HEK293T (cell line): Measurements from ENCODE around the gene ERCC3.

ENCODE experiments used
- CTCF ChIA-PET: fragments of 350-600 bp; formaldehyde crosslinking; extraction: SDS; loops from one replicate; lab custom pipeline; 2021; ENCODE audit warnings: antibody characterized with exemption, inconsistent platforms; lab: Yijun Ruan, JAX
- POLR2A ChIA-PET: fragments of 350-600 bp; formaldehyde crosslinking; extraction: SDS; loops from one replicate; lab custom pipeline; 2020; ENCODE audit warnings: antibody characterized with exemption, inconsistent platforms; lab: Yijun Ruan, JAX
- DNase-seq: peaks from one replicate; pipeline ENCODE4 v3.0.0; 2012; ENCODE audit warnings: mixed read lengths; ENCODE audit errors: extremely low spot score
- ARNT ChIP-seq: fragments of 450-650 bp; IDR thresholded peaks from 2 replicates; pipeline ENCODE4 v1.6.1; 2017; ENCODE audit warnings: mild to moderate bottlenecking
- BHLHE40 ChIP-seq: fragments of 450-650 bp; IDR thresholded peaks from 2 replicates; pipeline ENCODE4 v1.6.1; 2016; ENCODE audit warnings: mild to moderate bottlenecking, moderate library complexity, borderline replicate concordance
- CTBP1 ChIP-seq: fragments of 450-650 bp; IDR thresholded peaks from 2 replicates; pipeline ENCODE4 v1.6.1; 2016; ENCODE audit warnings: borderline replicate concordance
- ELF4 ChIP-seq: fragments of 450-650 bp; IDR thresholded peaks from 2 replicates; pipeline ENCODE4 v1.6.1; 2017; ENCODE audit warnings: antibody characterized with exemption
- FOXA1 ChIP-seq: fragments of 450-650 bp; IDR thresholded peaks from 2 replicates; pipeline ENCODE4 v1.6.1; 2016; ENCODE audit warnings: mild to moderate bottlenecking
- FOXK2 ChIP-seq: fragments of 450-650 bp; IDR thresholded peaks from 2 replicates; pipeline ENCODE4 v1.6.1; 2016; ENCODE audit warnings: mild to moderate bottlenecking
- FOXM1 ChIP-seq: fragments of 450-650 bp; IDR thresholded peaks from 2 replicates; pipeline ENCODE4 v1.6.1; 2017; ENCODE audit warnings: mild to moderate bottlenecking, borderline replicate concordance
- HDGF ChIP-seq: fragments of 450-650 bp; IDR thresholded peaks from 2 replicates; pipeline ENCODE4 v1.6.1; 2017; ENCODE audit warnings: antibody characterized with exemption, borderline replicate concordance
- L3MBTL2 ChIP-seq: fragments of 450-650 bp; conservative IDR thresholded peaks from 2 replicates; pipeline ENCODE4 v1.6.1; 2016; ENCODE audit warnings: mild to moderate bottlenecking
- LEF1 ChIP-seq: fragments of 450-650 bp; IDR thresholded peaks from 2 replicates; pipeline ENCODE4 v1.6.1; 2017; ENCODE audit warnings: mild to moderate bottlenecking, borderline replicate concordance
- NFRKB ChIP-seq: fragments of 450-650 bp; IDR thresholded peaks from 2 replicates; pipeline ENCODE4 v1.6.1; 2016; ENCODE audit warnings: mild to moderate bottlenecking, moderate library complexity
- SP1 ChIP-seq: fragments of 450-650 bp; IDR thresholded peaks from 2 replicates; pipeline ENCODE4 v1.6.1; 2017
- SUZ12 ChIP-seq: fragments of 450-650 bp; IDR thresholded peaks from 2 replicates; pipeline ENCODE4 v1.6.1; 2016; ENCODE audit warnings: mild to moderate bottlenecking
- TARDBP ChIP-seq: fragments of 450-650 bp; IDR thresholded peaks from 2 replicates; pipeline ENCODE4 v1.6.1; 2016
- ZNF384 ChIP-seq: fragments of 450-650 bp; IDR thresholded peaks from 2 replicates; pipeline ENCODE4 v1.6.1; 2016
- TF ChIP-seq, protein P1 (sequence below): fragments of 450-650 bp; IDR thresholded peaks from 2 replicates; pipeline ENCODE4 v1.6.1; 2016

Gene ERCC3

DNA sequence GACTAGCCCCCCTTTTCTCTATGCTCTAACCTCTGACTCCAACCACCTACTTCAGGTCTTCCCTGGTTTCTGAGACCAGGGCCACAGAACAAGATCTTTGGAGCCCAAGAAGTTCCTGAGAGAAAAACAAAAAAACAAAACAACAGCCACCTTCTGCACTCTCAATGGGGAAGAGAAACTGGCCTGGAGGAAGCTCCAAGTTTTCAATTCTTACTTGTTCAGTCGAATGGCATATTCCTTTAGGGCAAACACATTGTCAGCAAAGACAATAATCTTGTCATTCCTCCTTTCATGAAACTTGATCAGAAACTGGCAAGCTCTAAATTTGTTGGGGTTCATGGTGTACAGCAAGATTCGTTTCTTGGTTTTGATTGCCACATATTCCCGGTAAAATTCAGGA is 15.0 kb downstream of the ERCC3 start:
- TF ChIP-seq TARDBP (no peak), FOXA1 (no peak), ARNT (no peak), CTBP1 (no peak), NFRKB (no peak), ZNF384 (no peak), HDGF (no peak), SUZ12 (no peak), SP1 (no peak), LEF1 (no peak), L3MBTL2 (no peak), ELF4 (no peak), BHLHE40 (no peak), FOXM1 (no peak), FOXK2 (no peak)
- DNase-seq: no peak
- ChIA-PET POLR2A (interaction anchor here (2.6 kb wide), 1 partner anchor 15 kb away, joined by 15 read pairs; the partner anchor contains the start of gene ERCC3), CTCF (no interaction called here)

DNA sequence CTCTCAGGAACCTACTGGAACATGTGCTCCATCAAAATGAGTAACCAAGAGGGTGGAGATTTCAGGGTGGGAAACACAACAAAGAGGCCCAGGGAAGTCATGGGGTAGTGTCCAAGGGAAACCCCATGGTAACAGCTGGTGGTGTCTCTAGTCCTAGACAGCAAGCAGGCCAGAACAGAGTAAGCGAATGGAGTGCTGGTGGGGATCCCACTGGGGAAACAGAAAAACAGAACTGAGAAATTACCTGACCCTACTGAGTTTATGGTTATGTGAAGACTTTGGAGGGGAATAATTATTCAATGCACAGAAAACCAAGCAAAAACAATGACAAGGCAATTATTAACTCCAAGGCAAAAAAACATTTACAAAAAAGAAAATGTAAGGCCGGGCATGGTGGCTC is 16.9 kb downstream of the ERCC3 start:
- TF ChIP-seq BHLHE40 (no peak), CTBP1 (no peak), SUZ12 (no peak), FOXK2 (no peak), FOXA1 (no peak), LEF1 (no peak), ARNT (no peak)
- TF ChIP-seq, protein P1, sequence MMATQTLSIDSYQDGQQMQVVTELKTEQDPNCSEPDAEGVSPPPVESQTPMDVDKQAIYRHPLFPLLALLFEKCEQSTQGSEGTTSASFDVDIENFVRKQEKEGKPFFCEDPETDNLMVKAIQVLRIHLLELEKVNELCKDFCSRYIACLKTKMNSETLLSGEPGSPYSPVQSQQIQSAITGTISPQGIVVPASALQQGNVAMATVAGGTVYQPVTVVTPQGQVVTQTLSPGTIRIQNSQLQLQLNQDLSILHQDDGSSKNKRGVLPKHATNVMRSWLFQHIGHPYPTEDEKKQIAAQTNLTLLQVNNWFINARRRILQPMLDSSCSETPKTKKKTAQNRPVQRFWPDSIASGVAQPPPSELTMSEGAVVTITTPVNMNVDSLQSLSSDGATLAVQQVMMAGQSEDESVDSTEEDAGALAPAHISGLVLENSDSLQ: no peak
- ChIA-PET CTCF (no interaction called here), POLR2A (interaction anchor here (2.6 kb wide), 1 partner anchor 17 kb away, joined by 15 read pairs; the partner anchor contains the start of gene ERCC3)
- DNase-seq: no peak

DNA sequence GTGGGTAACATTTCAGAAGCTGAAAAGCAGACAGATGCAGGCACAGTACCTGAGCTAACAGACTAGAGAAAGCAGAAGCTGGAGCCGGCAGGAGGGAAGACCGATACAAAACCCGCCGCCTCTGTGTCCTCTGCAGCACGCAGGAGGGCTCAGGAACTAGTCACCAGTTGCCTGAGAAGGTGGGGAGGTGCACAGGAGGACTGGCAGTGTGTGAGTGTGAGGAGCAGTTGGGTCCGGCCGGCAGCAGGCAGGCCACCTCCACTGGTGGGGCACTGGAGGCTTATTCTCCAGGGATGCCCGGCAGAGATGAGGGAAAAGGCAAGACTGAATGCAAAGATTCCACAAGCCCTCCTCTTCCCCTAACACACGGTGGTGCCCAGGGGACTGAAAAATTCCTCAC is 18.2 kb downstream of the ERCC3 start:
- TF ChIP-seq SUZ12: no peak
- no peak for TF ChIP-seq HDGF
- TF ChIP-seq FOXA1: no peak
- no peak for TF ChIP-seq ELF4
- no peak for TF ChIP-seq ZNF384
- TF ChIP-seq TARDBP: no peak
- TF ChIP-seq L3MBTL2: no peak
- no peak for TF ChIP-seq CTBP1
- TF ChIP-seq BHLHE40: no peak
- TF ChIP-seq SP1: no peak
- TF ChIP-seq, protein P1: no peak
- no peak for TF ChIP-seq LEF1
- no peak for TF ChIP-seq NFRKB
- no peak for TF ChIP-seq FOXM1
- TF ChIP-seq ARNT: no peak
- no peak for TF ChIP-seq FOXK2
- POLR2A ChIA-PET: no interaction called here
- DNase-seq: no peak
- CTCF ChIA-PET: no interaction called here

DNA sequence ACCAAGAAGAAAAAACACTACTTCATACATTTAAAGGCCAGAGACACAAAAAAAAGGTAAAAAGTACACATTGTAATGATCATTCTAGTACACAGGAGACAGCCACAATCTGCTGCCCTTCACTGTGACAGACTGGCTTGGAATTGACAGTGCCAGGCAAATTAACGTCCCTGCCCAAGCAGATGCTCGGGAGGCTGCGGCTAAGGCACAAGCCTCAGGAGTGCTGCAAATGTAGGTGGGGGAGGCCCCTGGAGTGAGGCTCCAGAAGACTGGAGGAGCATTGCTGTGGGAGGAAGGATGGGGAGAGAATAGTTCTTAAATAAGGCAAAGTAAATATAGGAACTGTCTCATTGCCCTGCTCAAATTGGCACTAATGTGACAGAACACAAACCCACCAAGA is 18.6 kb downstream of the ERCC3 start:
- no peak for TF ChIP-seq SP1
- no peak for TF ChIP-seq ZNF384
- TF ChIP-seq BHLHE40: no peak
- TF ChIP-seq, protein P1: no peak
- TF ChIP-seq ARNT: no peak
- TF ChIP-seq CTBP1: no peak
- TF ChIP-seq FOXM1: no peak
- no peak for TF ChIP-seq SUZ12
- TF ChIP-seq ELF4: no peak
- no peak for TF ChIP-seq FOXK2
- POLR2A ChIA-PET: no interaction called here
- no peak for DNase-seq
- CTCF ChIA-PET: no interaction called here

DNA sequence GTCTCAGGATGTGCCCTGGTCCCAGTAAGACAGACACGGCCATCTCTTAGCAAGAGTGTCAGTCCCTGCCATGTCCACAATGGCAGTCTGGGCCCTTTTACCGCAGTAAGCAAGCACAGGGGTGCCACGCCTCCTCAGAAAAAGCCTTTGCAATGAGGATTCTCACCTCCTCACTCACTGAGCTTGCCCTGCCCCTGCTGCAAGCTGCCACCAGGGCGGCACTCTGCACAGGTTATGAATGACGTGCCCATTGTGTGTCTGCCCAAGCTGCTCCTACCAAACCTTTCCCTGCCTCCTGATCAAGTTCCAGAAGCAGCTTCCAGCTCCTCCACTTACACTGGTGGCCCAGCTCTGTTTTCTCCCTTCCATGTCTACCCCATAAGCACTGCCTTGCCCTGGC is 23.3 kb downstream of the ERCC3 start:
- ChIA-PET POLR2A (interaction anchor here (1.5 kb wide), 1 partner anchor 23 kb away, joined by 6 read pairs; the partner anchor contains the start of gene ERCC3), CTCF (no interaction called here)
- TF ChIP-seq HDGF (no peak), LEF1 (no peak), SUZ12 (no peak), ARNT (no peak), FOXM1 (no peak), FOXA1 (no peak), L3MBTL2 (no peak), TARDBP (no peak), NFRKB (no peak), ELF4 (no peak), BHLHE40 (no peak), CTBP1 (no peak), FOXK2 (no peak), ZNF384 (no peak), SP1 (no peak)
- TF ChIP-seq, protein P1: no peak
- DNase-seq: no peak
